Fibroblast of villous mesenchyme (primary cell): ENCODE measurements around the gene CRACDL. TPM values are rescaled to one million over a fixed set of nuclear protein-coding genes. Genes with fewer than 3 reads are reported as not detected.

ENCODE experiments used
- DNase-seq: peaks from one replicate; pipeline ENCODE4 v3.0.0-alpha.2; 2010; ENCODE audit warnings: low read depth
- H3K4me3 ChIP-seq: 2 replicates; pipeline ENCODE4 v1.5.1; 2011; ENCODE audit warnings: low read depth, mild to moderate bottlenecking, low read length
- total RNA-seq: library from RNA; depleted of rRNA; stranded (reverse); fragments of >200 nt; gene quantifications from 2 replicates; pipeline ENCODE4 v1.2.3, GENCODE V29; 2012
- TF ChIP-seq, protein P1 (sequence below): IDR thresholded peaks from 2 replicates; pipeline ENCODE4 v1.5.1; 2012; ENCODE audit warnings: low read depth, mild to moderate bottlenecking, low read length; ENCODE audit not compliant: insufficient read depth

CRACDL gene
- total RNA-seq, 1 donor = not detected

DNA sequence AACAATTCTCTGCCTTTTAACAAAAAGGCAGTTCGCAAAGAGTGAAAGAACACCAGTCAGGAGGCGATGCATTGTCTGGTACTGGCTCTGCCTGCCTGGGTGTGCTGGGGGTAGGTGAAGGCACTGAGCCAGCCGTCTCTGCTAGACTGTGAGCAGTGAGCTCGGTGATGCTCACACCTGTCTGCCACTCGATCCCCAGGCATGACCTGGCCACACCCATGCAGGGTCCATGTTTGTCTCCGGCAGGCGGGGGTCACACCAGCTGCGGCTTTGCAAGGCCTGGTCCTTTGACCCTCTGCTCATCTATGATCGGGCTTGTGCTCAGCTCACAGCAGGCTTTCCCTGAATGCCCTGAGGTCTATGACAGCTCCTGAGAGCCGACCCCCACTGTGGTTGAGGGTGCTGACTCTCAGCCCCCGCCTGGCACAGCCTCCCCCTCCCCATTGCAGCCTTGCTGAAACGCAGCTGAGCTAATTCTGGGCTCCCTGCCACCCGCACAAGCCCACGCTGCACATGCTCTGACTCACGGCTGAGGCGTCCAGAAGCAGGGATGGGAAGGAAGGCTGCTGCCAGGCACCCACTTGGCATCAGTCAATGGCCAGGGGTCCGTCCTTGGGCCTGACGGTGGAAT lies 23.7 kb downstream of the CRACDL start:
- TF ChIP-seq, protein P1, sequence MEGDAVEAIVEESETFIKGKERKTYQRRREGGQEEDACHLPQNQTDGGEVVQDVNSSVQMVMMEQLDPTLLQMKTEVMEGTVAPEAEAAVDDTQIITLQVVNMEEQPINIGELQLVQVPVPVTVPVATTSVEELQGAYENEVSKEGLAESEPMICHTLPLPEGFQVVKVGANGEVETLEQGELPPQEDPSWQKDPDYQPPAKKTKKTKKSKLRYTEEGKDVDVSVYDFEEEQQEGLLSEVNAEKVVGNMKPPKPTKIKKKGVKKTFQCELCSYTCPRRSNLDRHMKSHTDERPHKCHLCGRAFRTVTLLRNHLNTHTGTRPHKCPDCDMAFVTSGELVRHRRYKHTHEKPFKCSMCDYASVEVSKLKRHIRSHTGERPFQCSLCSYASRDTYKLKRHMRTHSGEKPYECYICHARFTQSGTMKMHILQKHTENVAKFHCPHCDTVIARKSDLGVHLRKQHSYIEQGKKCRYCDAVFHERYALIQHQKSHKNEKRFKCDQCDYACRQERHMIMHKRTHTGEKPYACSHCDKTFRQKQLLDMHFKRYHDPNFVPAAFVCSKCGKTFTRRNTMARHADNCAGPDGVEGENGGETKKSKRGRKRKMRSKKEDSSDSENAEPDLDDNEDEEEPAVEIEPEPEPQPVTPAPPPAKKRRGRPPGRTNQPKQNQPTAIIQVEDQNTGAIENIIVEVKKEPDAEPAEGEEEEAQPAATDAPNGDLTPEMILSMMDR = no peak
- no peak overlapping the region for H3K4me3 ChIP-seq
- peak; percentile 38 for DNase-seq

DNA sequence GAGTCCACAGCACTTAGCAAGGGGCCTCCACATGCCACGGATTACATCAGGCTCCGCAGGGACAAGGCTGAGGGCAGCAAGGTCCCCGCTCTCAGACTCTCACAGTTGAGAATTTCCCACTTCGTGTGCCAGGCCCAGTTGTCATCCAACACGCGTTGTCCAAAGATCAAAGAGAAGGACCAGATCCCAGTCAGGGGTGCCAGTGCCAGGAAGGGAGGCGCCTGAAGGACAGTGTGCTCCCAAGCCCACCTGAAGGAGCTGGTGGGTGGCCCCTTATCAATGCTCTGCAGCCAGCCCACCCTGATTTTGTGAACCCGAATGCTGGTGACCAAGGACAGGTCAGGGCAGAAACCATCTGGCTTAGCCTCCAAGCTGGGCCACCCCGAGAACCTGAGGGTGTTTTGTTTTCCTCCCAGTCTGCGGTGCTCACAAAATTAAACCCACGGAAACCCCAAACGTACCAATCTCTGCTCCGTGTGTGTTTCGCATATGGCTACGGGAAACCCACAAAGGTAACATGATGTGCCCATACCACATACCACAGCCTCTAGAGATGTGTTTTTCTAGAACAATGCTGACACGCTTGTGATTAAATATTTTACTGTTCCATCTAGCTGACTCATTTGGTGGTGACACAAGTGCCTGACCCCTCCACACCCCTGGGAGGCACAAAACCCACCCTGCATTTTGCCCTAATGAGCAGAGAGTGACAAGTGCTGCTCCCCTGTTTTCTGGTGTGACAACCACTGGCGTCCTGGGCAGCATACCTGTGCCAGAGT lies 24.5 kb downstream of the CRACDL start:
- TF ChIP-seq, protein P1 = no peak
- DNase-seq = no peak
- H3K4me3 ChIP-seq = no peak overlapping the region

DNA sequence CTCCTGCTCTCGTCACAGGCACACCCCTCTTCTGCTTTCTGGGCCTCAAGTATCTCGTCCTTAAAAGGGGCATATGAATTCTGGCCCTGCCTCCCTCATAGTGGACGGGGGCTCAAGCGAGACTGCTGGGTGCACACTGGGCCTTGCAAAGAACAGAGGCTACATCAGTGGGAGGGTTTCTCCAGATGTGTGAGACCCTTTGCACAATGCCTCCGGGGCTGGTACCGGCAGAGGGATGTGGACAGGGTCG lies 25.0 kb downstream of the CRACDL start:
- DNase-seq = no peak
- TF ChIP-seq, protein P1 = no peak
- H3K4me3 ChIP-seq = no peak overlapping the region

DNA sequence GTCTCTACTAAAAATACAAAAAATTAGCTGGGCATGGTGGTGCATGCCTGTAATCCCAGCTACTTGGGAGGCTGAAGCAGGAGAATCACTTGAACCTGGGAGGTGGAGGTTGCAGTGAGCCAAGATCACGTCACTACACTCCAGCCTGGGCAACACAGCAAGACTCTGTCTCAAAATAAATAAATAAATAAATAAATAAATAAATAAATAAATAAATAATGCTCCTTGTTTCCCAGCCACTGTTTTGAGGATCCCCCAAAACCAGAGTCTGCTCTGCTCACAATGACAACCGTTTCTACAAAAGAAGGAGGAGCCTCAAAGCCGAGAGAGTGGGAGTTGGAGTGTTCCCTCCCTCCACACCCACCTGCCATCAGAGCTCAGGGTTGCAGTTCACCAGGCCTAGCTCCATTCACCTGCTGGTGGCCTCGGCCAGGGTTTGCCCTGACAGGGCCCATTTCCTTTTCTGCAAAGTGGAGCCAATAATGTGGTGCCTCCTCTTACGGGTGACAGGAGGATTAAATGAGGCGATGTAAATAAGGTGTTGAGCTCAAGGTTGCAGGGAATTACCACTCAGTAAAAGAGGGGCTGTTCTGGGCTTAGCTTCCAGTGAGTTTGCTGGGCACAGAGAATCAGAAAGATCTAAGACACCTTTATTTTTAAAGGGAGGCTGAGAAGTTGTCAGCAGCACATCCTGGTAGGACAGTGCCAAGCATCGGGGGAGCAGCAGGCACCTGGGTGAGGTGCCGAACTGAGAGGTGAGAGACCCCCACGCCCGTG lies 25.5 kb downstream of the CRACDL start:
- TF ChIP-seq, protein P1 = no peak
- no peak for DNase-seq

DNA sequence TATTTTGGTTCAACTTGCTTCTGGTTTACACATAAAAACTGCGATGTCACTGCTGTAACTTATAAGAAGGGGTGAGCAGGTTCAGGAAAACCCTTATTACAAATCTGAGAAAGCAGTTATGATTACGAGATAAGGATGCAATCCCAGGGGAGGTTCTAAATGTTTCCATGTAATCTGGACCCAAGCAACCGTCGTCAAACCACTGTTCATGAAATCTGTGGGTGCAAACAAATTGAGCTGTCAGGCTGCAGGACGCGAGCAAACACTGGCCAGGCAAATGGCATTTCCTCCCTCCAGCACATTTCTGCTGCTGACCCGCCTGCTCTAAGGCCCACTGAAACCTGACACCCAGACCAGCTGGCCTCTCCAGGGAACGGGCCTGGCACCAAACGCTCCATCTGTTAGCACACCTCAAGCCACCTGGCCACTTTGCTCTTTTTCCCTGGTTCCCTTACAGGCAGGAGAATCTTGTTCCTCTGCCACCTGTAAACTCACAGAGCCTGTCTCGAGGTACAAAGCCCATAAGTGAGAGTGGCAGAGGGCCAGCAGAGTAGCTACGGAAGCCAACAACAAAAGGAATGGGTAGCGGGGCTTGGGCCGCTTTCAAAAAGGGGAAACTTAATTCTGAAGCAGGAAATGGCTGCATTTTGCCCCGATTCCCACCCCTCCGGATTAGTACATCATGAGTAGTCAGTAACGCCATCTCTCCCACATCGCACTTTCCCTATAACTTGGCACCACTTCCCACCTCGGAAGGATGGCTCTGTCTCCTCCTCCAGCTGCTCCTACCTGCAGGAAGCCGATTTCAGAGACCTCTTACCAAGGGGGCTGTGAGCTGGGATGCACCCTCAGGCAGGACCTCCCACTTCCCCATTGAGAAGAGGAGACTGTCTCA lies 26.5 kb downstream of the CRACDL start:
- TF ChIP-seq, protein P1 = no peak
- no peak overlapping the region for H3K4me3 ChIP-seq
- peak; percentile 79 for DNase-seq

More for the DNA sequence above, 25.5 kb downstream of the CRACDL start:
- H3K4me3 ChIP-seq = no peak overlapping the region

DNA sequence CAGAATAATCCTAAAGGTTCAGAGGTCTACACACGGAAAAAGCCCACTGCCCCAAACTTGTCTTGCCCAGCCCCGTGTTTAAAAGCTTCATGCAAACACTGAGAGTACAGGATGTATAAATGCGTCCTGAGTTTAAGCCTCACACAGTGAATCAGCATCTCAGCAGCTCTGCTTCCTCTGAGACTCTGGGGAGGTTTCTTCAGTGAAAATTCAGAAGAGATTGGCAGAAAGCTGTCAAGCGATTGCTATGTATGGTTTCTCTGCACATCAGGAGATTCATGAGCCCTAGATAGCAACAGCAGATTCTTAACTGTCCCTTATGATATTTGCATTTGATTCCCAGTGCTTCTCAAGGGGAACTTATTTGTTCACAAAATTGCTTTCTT lies 27.1 kb downstream of the CRACDL start:
- H3K4me3 ChIP-seq = no peak overlapping the region
- DNase-seq = peak; percentile 12
- TF ChIP-seq, protein P1 = no peak
